Activated effector memory CD4-positive, alpha-beta T cell treated with anti-CD3 and anti-CD28 coated beads, Interleukin-2, amount 50 U/mL, for 16 hours (primary cell): Measurements from ENCODE around the gene GNL2.

ENCODE experiments used
- DNase-seq: peaks from one replicate; pipeline ENCODE4 v3.0.0-alpha.2; 2020

The GNL2 gene

GRCh38 chr1:37595440-37596181 lies at the start of gene GNL2:
TSS of gene GNL2 (minus strand) at chr1:37595937. CDS start at chr1:37595822, 115 bp downstream.
- DNase-seq, result peak; percentile 99

- DNase-seq, result no peak
Measured at GRCh38 chr1:37641059-37641458, 45.3 kb upstream of the GNL2 start.

GRCh38 chr1:37636435-37636834 lies 40.7 kb upstream of the GNL2 start:
- no peak for DNase-seq

GRCh38 chr1:37634992-37635902 lies 39.5 kb upstream of the GNL2 start:
- DNase-seq, result no peak

GRCh38 chr1:37634244-37634991 lies 38.7 kb upstream of the GNL2 start, which contains the start of gene RSPO1:
TSS of gene RSPO1 (minus strand) at chr1:37634892. CDS start at chr1:37629661, 5,231 bp downstream.
- no peak for DNase-seq

- no peak for DNase-seq
Measured at GRCh38 chr1:37633938-37634243, 38.2 kb upstream of the GNL2 start.

- no peak for DNase-seq
Measured at GRCh38 chr1:37633040-37633937, 37.6 kb upstream of the GNL2 start.

- DNase-seq, result no peak
Measured at GRCh38 chr1:37631036-37631435, 35.3 kb upstream of the GNL2 start.

GRCh38 chr1:37630426-37631028 lies 34.8 kb upstream of the GNL2 start:
- DNase-seq, result no peak

- DNase-seq, result no peak
Measured at GRCh38 chr1:37629726-37630425, 34.1 kb upstream of the GNL2 start.

- no peak for DNase-seq
Measured at GRCh38 chr1:37629008-37629407, 33.3 kb upstream of the GNL2 start.

GRCh38 chr1:37628026-37628556 lies 32.4 kb upstream of the GNL2 start:
- DNase-seq, result no peak

- no peak for DNase-seq
Measured at GRCh38 chr1:37622131-37622530, 26.4 kb upstream of the GNL2 start.

- DNase-seq, result no peak
Measured at GRCh38 chr1:37621326-37621870, 25.7 kb upstream of the GNL2 start.

- DNase-seq, result no peak
Measured at GRCh38 chr1:37620707-37621106, 25.0 kb upstream of the GNL2 start.

GRCh38 chr1:37616330-37616729 lies 20.6 kb upstream of the GNL2 start:
- no peak for DNase-seq

- DNase-seq, result no peak
Measured at GRCh38 chr1:37614105-37614504, 18.4 kb upstream of the GNL2 start.

GRCh38 chr1:37612186-37612585 lies 16.4 kb upstream of the GNL2 start:
- peak; percentile 44 for DNase-seq

GRCh38 chr1:37609994-37610393 lies 14.3 kb upstream of the GNL2 start:
- no peak for DNase-seq

- DNase-seq, result no peak
Measured at GRCh38 chr1:37609002-37609401, 13.3 kb upstream of the GNL2 start.
